Psoas muscle (tissue), 8 donors: ENCODE results near the gene STAM2. TPM values are rescaled to one million over a fixed set of nuclear protein-coding genes. Genes with fewer than 3 reads are reported as not detected.
"Not testable (repeated sequence)": the region's sequence is repeated elsewhere in the genome, so short reads cannot be mapped to it uniquely, and the experiment has no call there.

Source experiments
- ATAC-seq, 4 donors: fragments of 200-7000 bp; cut with Tn5 transposase; one replicate each; pipeline ENCODE4 v1.9.1; 2020; ENCODE audit warnings: moderate library complexity in 3 of 4, mild to moderate bottlenecking in 2 of 4
- DNase-seq, 2 donors: peaks; one replicate each; pipeline ENCODE4 v3.0.0-alpha.2; 2020
- H3K27ac ChIP-seq: fragments of 200-600 bp; one replicate; pipeline ENCODE4 v1.8.0; 2022
- H3K27me3 ChIP-seq, 3 donors: fragments of 200-600 bp in 1 of 3; one replicate each; pipeline versions ENCODE4 v1.6.1 to v1.8.0; 2013 to 2022; ENCODE audit warnings: low read length in 2 of 3, mild to moderate bottlenecking in 2 of 3, moderate library complexity in 1 of 3; ENCODE audit not compliant: insufficient read depth in 3 of 3
- H3K36me3 ChIP-seq, 2 donors: fragments of 200-600 bp in 1 of 2; one replicate each; pipeline versions ENCODE4 v1.6.1 to v1.8.0; 2013 to 2022; ENCODE audit warnings: low read depth in 1 of 2, mild to moderate bottlenecking in 1 of 2, moderate library complexity in 1 of 2; ENCODE audit not compliant: insufficient read depth in 1 of 2
- H3K4me1 ChIP-seq: fragments of 200-600 bp; one replicate; pipeline ENCODE4 v1.8.0; 2022
- H3K4me3 ChIP-seq: fragments of 200-600 bp; one replicate; pipeline ENCODE4 v1.8.0; 2022; ENCODE audit warnings: mild to moderate bottlenecking
- H3K9me3 ChIP-seq: fragments of 200-600 bp; one replicate; pipeline ENCODE4 v1.8.0; 2022
- WGBS, 3 donors: extraction: QIAGEN DNeasy Blood & Tissue Kit; methylation state at CpG; one replicate each; pipeline versions ENCODE4 v1.1.6 to v1.1.7; 2013; 5-methylcytosine and 5-hydroxymethylcytosine counted together
- intact Hi-C, 2 donors: fragments of 100-400 bp; cut with DNase I; formaldehyde crosslinking; loops; one replicate each; pipeline versions ENCODE4 v1.11.0 to v1.14.2; 2022
- polyA plus RNA-seq, 3 donors: library from polyadenylated mRNA; stranded (reverse); fragments of 200-250 nt; gene quantifications; one replicate each; pipeline ENCODE4 v1.2.3, GENCODE V29; 2013
- total RNA-seq, 4 donors: library from RNA; stranded (reverse); fragmentation: NEBNext Ultra II Directional in 2 of 4; extraction: Animal tissue kit (Norgen Biotek cat#: 25700) in 2 of 4; gene quantifications; one replicate each; pipeline versions ENCODE4 v1.2.1 to v1.2.4, GENCODE V29; 2021 to 2023
- TF ChIP-seq, protein P1 (sequence below): fragments of 200-600 bp; IDR thresholded peaks from one replicate; pipeline ENCODE4 v1.8.0; 2022; ENCODE audit warnings: antibody characterized with exemption
- donor health status: healthy with polysubstance abuse.
- donor health status: DM: no; HTN: no; CAD: no; lungs with moderate emphysema.
- donor health status: Bipolar disorder and iron deficiency.
- donor health status: healthy.
- donor health status: DM: yes; HTN: yes; CAD: no.
- donor health status: DM: no; HTN: no; CAD: no.
- donor health status: DM: no; HTN: no; CAD: no.
- donor health status: DM: yes; HTN: yes; CAD: no.

Gene STAM2
- total and polyA plus RNA-seq, 7 donors = 6.8 to 21.1 (median 15.5) TPM

DNA sequence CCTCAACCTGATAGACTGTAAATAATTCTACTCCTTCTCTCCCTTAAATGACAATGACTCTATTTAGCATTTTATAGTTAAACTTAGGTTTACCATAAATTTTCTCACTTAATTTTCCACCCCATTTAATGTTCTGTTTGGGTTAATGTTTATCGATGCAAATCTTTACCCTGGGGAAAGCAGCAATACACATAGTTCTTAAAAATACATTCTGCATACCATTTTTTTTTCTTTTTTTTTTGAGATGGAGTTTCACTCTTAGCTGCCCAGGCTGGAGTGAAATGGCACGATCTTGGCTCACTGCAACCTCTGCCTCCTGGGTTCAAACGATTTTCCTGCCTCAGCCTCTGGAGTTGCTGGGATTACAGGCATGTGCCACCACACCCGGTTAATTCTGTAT, 14.0 kb downstream of the STAM2 start:
- Histone ChIP-seq H3K4me3 (no peak overlapping the region), H3K4me1 (peaks cover 12% of the 10 kb centered on the region), H3K27me3 (no peaks in the 10 kb centered on the region), H3K36me3 (no peaks in the 10 kb centered on the region), H3K9me3 (no peaks in the 10 kb centered on the region), H3K27ac (no peak overlapping the region)
- no peak for ATAC-seq
- WGBS, 3 donors = 71 to 77% (median 74%) methylated on average over 4 of the region's 4 CpGs
- TF ChIP-seq, protein P1, sequence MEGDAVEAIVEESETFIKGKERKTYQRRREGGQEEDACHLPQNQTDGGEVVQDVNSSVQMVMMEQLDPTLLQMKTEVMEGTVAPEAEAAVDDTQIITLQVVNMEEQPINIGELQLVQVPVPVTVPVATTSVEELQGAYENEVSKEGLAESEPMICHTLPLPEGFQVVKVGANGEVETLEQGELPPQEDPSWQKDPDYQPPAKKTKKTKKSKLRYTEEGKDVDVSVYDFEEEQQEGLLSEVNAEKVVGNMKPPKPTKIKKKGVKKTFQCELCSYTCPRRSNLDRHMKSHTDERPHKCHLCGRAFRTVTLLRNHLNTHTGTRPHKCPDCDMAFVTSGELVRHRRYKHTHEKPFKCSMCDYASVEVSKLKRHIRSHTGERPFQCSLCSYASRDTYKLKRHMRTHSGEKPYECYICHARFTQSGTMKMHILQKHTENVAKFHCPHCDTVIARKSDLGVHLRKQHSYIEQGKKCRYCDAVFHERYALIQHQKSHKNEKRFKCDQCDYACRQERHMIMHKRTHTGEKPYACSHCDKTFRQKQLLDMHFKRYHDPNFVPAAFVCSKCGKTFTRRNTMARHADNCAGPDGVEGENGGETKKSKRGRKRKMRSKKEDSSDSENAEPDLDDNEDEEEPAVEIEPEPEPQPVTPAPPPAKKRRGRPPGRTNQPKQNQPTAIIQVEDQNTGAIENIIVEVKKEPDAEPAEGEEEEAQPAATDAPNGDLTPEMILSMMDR = no peak
- intact Hi-C loops = no loop called here
- no peak for DNase-seq

DNA sequence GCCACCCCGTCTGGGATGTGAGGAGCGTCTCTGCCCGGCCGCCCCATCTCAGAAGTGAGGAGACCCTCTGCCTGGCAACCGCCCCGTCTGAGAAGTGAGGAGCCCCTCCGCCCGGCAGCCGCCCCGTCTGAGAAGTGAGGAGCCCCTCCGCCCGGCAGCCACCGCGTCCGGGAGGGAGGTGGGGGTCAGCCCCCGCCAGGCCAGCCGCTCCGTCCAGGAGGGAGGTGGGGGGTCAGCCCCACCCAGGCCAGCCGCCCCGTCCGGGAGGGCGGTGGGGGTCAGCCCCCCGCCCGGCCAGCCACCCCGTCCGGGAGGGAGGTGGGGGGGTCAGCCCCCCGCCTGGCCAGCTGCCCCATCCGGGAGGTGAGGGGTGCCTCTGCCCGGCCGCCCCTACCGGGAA, 15.2 kb downstream of the STAM2 start:
- WGBS, 3 donors = 97 to 100% (median 97%) methylated on average over 2 to 31 of the region's 31 CpGs
- DNase-seq, H3K9me3 ChIP-seq, H3K36me3 ChIP-seq, H3K27me3 ChIP-seq, H3K4me3 ChIP-seq, H3K4me1 ChIP-seq, H3K27ac ChIP-seq, intact Hi-C loops, ATAC-seq: not testable (repeated sequence)

DNA sequence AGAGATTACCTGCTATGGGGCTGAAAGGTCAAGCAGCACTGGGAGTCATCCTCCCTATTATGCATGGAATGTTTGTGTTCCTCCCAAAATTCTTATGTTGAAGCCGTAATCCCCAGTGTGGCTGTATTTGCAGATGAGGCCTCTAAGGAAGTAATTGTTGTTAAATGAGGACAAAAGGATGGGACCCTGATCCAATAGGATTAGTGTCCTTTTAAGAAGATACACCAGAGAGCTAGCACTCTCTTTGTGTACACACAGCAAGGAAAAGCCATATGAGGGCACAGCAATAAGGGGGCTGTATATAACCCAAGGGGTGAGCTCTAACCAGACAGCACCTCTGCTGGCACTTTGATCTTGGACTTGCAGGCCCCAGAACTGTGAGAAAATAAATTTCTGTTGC, 18.3 kb downstream of the STAM2 start:
- Histone ChIP-seq H3K27ac (no peak overlapping the region), H3K4me1 (peaks cover 4% of the 10 kb centered on the region), H3K36me3 (no peaks in the 10 kb centered on the region), H3K27me3 (no peaks in the 10 kb centered on the region), H3K9me3 (no peaks in the 10 kb centered on the region), H3K4me3 (no peak overlapping the region)
- 96 to 100% (median 100%) methylated on average over 1 of the region's 1 CpG for WGBS, 3 donors
- no peak for DNase-seq
- ATAC-seq = no peak
- TF ChIP-seq, protein P1 = no peak
- intact Hi-C loops = no loop called here

DNA sequence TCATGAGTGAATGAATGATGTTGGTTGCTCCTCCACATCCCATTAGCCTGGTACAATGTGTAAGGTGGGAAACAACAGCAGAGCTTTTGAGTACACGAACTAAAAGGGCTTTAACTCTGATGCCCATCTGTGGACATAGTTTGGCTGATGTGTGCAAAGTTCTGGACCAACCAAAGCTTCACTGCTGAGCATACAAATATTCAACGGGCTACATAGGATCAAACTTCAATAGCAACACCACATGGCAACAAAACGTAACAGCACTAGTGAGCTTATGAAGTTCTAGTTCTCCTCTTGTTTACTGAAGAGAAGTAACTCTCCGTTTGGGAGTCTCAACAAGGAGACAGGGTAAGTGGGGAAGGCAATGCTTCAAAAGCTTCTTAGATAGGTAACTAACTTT, 20.4 kb downstream of the STAM2 start:
- DNase-seq (no peak), ATAC-seq (no peak)
- TF ChIP-seq, protein P1 = no peak
- 36 to 56% (median 40%) methylated on average over 4 of the region's 4 CpGs for WGBS, 3 donors
- no peaks in the 10 kb centered on the region for H3K36me3 ChIP-seq
- intact Hi-C loops = no loop called here
- H3K9me3 ChIP-seq = no peaks in the 10 kb centered on the region
- no peaks in the 10 kb centered on the region for H3K27me3 ChIP-seq
- peaks cover 4% of the 10 kb centered on the region for H3K4me1 ChIP-seq
- no peak overlapping the region for H3K27ac ChIP-seq
- no peak overlapping the region for H3K4me3 ChIP-seq

DNA sequence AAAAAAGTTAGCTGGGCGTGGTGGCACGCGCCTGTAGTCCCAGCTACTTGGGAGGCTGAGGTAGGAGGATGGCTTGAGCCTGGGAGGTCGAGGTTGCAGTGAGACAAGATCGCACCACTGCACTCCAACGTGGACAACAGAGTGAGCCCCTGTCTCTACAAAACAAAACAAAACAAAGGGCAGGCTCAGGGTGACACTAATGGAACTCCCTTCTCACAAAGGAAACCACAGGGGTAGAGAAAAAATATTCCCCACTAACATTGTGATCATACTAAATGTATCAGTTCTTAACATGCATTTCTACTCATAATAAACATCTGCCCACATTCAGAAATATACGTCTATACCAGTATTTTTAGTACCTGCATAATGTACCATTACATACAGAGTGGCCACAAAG, 21.1 kb downstream of the STAM2 start:
- H3K4me1 ChIP-seq = peaks cover 4% of the 10 kb centered on the region
- H3K9me3 ChIP-seq = no peaks in the 10 kb centered on the region
- 89 to 94% (median 93%) methylated on average over 7 of the region's 7 CpGs for WGBS, 3 donors
- TF ChIP-seq, protein P1 = no peak
- DNase-seq (no peak), ATAC-seq (no peak)
- no peak overlapping the region for H3K27ac ChIP-seq
- no peak overlapping the region for H3K4me3 ChIP-seq
- H3K27me3 ChIP-seq = no peaks in the 10 kb centered on the region
- peaks cover 0 to 4% of the 10 kb centered on the region in 2 donors for H3K36me3 ChIP-seq
- intact Hi-C loops = no loop called here
